ENCODE results near the gene C17orf50. TPM values are rescaled to one million over a fixed set of nuclear protein-coding genes. Genes with fewer than 3 reads are reported as not detected.
A peak's percentile ranks its signal among the peaks of the same experiment; 100 is the strongest.

The C17orf50 gene
- total RNA-seq, 2 experiments from 2014 or later = not detected

GRCh38 chr17:35766903-35767510 lies 6.3 kb downstream of the C17orf50 start:
- Histone ChIP-seq H3K27ac (ENCODE audit: low read depth in 1 of 2, low read length in 2 of 2) (no peak overlapping the region), H3K9me3 (ENCODE audit: control insufficient read depth in 1 of 2, insufficient read depth in 1 of 2, low read length in 2 of 2) (no peaks in the 10 kb centered on the region), H3K4me1 (ENCODE audit: insufficient read depth, low read length) (peaks cover 12% of the 10 kb centered on the region), H3K36me3 (ENCODE audit: insufficient read depth, low read length) (no peaks in the 10 kb centered on the region), H3K27me3 (ENCODE audit: control insufficient read depth in 1 of 2, insufficient read depth in 2 of 2, low read length in 2 of 2) (no peaks in the 10 kb centered on the region), H3K4me3 (ENCODE audit: low read length) (no peak overlapping the region)
- no peaks in the 10 kb centered on the region for H3K9me3 Mint-ChIP-seq
- DNase-seq (peak in 8 of 14 experiments; percentile 7 to 60 (median 32)), ATAC-seq (ENCODE audit: poor library complexity) (no peak)
- peak overlapping the region; percentile 38 for H3K4me3 Mint-ChIP-seq
- no peak overlapping the region for H3K27ac Mint-ChIP-seq
- peak; percentile 49 for TF ChIP-seq CTCF (IDR thresholded peaks at IDR 0.05)
- CTCF ChIA-PET = interaction anchor here (0.7 to 5.5 kb wide), 3 partner anchors 27 to 44 kb away, joined by 3 to 156 read pairs (median 5); partner anchors contain the start of gene TAF15
- intact Hi-C loops (cut with DNase I, micrococcal nuclease) = loop anchor here in 1 of 2 experiments (10.0 kb wide), 1 partner anchor 378 kb away; no protein-coding TSS in a partner anchor
- H3K27me3 Mint-ChIP-seq = no peaks in the 10 kb centered on the region
- H3K4me1 Mint-ChIP-seq (ENCODE audit: low read depth) = peaks cover 7% of the 10 kb centered on the region
- POLR2A ChIA-PET = interaction anchor here (0.9 to 1.3 kb wide), 3 partner anchors 28 to 42 kb away, joined by 3 to 10 read pairs (median 3); partner anchors contain the start of genes MMP28, RASL10B and TAF15
- H3K36me3 Mint-ChIP-seq (ENCODE audit: low read depth) = no peaks in the 10 kb centered on the region

- no peak overlapping the region for H3K27ac ChIP-seq (ENCODE audit: low read depth in 1 of 2, low read length in 2 of 2)
- DNase-seq (no peak), ATAC-seq (ENCODE audit: poor library complexity) (no peak)
- POLR2A ChIA-PET = interaction anchor here (1.7 kb wide), 1 partner anchor 40 kb away, joined by 5 read pairs; the partner anchor contains the start of gene TAF15
- Mint-ChIP-seq H3K9me3 (no peaks in the 10 kb centered on the region), H3K27ac (no peak overlapping the region), H3K4me3 (no peak overlapping the region), H3K4me1 (ENCODE audit: low read depth) (peaks cover 7% of the 10 kb centered on the region), H3K27me3 (no peaks in the 10 kb centered on the region), H3K36me3 (ENCODE audit: low read depth) (no peaks in the 10 kb centered on the region)
- CTCF ChIA-PET = no interaction called here
- intact Hi-C loops (cut with DNase I, micrococcal nuclease) = loop anchor here in 1 of 2 experiments (10.0 kb wide), 1 partner anchor 376 kb away; no protein-coding TSS in a partner anchor
- peaks cover 0 to 2% of the 10 kb centered on the region in 2 experiments for H3K27me3 ChIP-seq (ENCODE audit: control insufficient read depth in 1 of 2, insufficient read depth in 2 of 2, low read length in 2 of 2)
- no peak for TF ChIP-seq CTCF (IDR thresholded peaks at IDR 0.05)
- no peaks in the 10 kb centered on the region for H3K9me3 ChIP-seq (ENCODE audit: control insufficient read depth in 1 of 2, insufficient read depth in 1 of 2, low read length in 2 of 2)
- H3K36me3 ChIP-seq (ENCODE audit: insufficient read depth, low read length) = no peaks in the 10 kb centered on the region
- no peak overlapping the region for H3K4me3 ChIP-seq (ENCODE audit: low read length)
- peaks cover 11% of the 10 kb centered on the region for H3K4me1 ChIP-seq (ENCODE audit: insufficient read depth, low read length)
Observed at GRCh38 chr17:35768797-35769196, 8.1 kb downstream of the C17orf50 start.

DNA sequence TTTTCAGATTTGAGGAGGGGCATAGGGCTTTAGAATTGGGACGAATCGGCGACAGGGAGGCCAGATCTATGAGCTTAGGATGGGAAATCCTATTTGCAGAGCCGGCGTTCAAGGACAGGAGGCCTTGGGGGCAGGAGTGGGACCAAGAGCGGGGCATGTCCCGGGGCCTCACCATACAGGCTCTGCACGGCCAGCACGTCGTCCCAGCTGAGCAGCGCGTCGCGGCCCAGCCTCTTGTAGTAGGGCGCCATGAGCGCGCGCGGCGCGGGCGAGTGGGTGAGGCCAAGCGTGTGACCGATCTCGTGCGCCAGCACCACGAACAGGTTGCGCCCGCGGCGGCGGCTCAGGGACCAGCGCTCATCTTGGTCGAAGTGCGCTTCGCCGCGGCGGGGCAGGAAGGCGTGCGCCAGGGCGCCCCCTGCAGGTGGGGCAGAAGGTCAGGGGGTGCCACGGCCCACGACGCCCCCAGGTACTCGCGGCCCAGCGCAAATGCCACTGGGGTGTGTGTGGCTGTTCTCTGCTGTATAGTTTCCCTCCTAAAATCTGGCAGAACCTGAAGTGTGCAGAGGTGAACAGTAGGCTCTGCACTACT lies 9.3 kb downstream of the C17orf50 start:
- no peak for ATAC-seq (ENCODE audit: poor library complexity)
- Mint-ChIP-seq H3K4me1 (ENCODE audit: low read depth) (peaks cover under 1% of the 10 kb centered on the region), H3K27me3 (no peaks in the 10 kb centered on the region), H3K36me3 (ENCODE audit: low read depth) (no peaks in the 10 kb centered on the region), H3K9me3 (no peaks in the 10 kb centered on the region), H3K27ac (no peak overlapping the region), H3K4me3 (no peak overlapping the region)
- H3K27me3 ChIP-seq (ENCODE audit: control insufficient read depth in 1 of 2, insufficient read depth in 2 of 2, low read length in 2 of 2) = peaks cover 0 to 2% of the 10 kb centered on the region in 2 experiments
- H3K4me1 ChIP-seq (ENCODE audit: insufficient read depth, low read length) = peaks cover 2% of the 10 kb centered on the region
- intact Hi-C loops (cut with DNase I, micrococcal nuclease) = loop anchor here in 1 of 2 experiments (10.0 kb wide), 1 partner anchor 375 kb away; no protein-coding TSS in a partner anchor
- no peaks in the 10 kb centered on the region for H3K9me3 ChIP-seq (ENCODE audit: control insufficient read depth in 1 of 2, insufficient read depth in 1 of 2, low read length in 2 of 2)
- CTCF ChIA-PET = no interaction called here
- POLR2A ChIA-PET = interaction anchor here (1.5 kb wide), 1 partner anchor 39 kb away, joined by 5 read pairs; the partner anchor contains the start of gene TAF15
- H3K4me3 ChIP-seq (ENCODE audit: low read length) = no peak overlapping the region
- no peak overlapping the region for H3K27ac ChIP-seq (ENCODE audit: low read depth in 1 of 2, low read length in 2 of 2)
- no peak for DNase-seq
- TF ChIP-seq CTCF (IDR thresholded peaks at IDR 0.05) = no peak
- H3K36me3 ChIP-seq (ENCODE audit: insufficient read depth, low read length) = no peaks in the 10 kb centered on the region

Data from CD4-positive, alpha-beta T cell (primary cell).